ENCODE results near the gene ADAP1.

ADAP1 gene

DNA sequence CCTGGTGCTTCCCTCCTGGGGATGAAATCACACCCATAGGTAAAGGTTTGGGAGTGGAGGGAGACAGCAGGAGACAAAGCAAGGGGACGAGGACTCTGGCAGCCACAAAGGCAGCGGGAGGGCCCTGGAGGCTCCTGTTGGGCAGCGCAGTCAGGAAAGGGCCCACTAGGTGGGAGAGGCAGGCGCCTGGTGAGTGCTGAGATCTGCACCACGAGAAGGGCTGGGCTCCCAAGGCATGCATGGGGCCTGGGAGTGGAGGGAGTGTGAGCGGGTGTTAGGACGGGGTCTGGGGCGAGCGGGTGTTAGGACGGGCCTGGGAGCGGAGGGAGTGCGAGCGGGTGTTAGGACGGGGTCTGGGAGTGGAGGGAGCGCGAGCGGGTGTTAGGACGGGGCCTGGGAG, 65.1 kb downstream of the ADAP1 start:
- no peak for DNase-seq

DNA sequence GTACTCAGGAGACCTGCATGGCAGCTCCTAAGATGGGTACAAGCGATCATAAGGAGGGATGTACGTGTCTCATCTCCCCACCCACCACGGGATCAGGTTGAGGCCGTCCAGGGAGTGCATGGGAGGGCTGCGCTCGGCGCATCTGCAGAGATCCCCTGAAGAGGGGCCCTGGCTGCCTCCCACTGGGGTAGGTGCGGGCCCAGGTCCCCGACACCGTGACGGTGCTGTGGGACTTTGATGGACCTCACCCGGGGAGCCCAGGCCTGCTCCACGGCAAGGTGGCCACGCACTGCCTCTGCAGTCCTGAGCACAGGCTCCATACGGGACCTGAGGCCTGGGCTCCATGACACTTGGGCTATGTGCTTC, 65.5 kb downstream of the ADAP1 start:
- DNase-seq, result no peak

DNA sequence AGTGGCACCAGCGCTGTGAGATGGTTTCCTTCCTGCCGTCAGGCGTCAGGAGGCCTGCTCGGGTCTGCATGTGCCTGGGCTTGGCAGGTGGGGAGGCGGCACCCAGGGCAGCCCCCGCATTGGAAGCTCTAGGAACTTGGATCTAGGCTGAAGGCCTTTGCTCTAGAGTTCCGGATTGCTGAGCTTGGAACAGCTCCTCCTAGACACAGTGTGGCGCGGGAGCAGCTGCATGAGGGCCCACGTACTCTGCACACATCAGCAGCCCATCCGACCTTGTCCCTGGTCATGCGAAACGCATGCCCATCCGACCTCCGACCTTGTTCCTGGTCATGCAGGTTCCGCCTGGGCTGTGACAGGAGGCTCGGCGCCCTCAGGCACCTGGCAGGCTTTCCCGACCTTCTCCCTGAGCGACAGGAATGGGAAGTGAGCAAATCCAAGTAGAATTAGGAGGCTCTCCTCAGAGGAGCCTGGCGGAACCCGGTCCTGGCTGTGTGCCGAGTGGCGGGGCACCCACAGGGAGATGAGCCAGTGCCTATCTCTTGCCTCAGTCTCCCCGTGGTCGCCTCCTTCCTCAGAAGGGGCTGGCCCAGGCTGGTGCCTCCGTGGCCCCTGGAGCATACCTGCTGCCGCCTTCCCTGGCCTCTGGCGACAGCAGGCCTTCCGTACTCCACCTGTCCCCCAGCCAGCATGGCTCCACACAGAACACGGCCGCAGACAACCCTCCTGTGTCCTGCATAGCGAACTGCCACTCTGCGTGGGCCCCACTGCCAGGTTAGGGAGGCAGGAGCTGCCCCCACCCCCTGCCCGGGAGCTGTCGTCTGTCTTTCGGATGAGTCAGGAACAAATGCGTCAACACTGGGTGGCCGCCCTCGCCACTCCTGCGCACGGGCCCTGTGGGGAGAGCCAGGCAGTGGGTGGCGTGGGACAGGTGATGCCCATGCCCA, 66.1 kb downstream of the ADAP1 start:
- no peak for DNase-seq

DNA sequence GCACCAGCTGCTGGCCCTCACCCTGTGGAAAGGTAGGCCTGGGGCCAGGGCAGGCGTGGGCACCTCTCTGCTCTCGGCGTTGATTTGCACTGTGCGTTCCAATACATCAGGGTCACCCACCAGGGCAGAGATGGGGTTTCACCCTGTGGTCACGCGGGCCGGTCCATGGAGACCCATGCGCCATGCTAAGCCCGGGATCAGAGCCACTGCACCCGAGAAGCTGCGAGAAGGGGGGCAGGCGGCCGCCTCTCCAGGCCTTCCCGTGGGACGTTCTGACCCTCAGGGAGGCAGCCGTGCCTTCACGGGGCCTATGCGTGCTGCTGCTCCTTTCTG, 67.0 kb downstream of the ADAP1 start:
- no peak for DNase-seq

DNA sequence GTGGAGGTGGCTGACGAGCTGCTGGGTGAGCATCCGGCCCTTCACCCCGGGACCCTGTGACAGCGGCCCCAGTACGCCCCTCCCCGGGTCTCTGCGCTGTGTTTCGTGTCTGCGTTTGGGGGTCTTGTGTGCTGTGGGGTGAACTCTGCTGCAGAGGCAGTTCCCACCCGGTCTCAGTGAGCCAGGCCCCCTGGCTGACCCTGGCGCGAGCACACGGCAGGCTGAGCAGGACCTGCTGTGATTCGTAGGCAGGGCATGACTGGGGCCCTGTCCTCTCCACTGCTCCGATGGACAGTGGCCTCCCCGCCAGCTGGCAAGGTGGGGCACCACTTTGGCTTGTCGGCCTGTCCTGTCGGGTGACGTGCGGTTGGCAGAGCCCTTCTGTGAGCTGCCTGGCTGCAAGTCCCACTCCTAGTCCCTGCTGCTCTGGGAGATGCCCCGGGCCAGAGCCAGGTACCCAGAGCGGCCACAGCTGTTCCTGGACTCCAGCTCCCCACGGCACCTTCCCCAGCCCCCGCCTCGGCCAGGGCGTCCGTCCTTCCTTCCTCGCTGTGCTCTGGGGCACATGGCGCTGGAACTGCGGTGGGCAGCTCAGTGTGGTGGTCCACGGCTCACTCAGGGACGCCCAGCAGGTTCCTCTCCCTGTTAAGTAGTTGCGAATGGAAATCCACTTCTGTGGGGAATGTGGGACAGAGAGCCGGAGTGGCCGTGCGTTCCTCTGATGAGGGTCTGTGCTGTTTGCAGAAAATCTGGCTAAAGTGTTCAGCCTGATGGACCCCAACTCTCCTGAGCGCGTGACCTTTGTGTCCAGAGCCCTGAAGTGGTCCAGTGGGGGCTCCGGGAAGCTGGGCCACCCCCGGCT, 67.6 kb downstream of the ADAP1 start:
- DNase-seq, result no peak

DNA sequence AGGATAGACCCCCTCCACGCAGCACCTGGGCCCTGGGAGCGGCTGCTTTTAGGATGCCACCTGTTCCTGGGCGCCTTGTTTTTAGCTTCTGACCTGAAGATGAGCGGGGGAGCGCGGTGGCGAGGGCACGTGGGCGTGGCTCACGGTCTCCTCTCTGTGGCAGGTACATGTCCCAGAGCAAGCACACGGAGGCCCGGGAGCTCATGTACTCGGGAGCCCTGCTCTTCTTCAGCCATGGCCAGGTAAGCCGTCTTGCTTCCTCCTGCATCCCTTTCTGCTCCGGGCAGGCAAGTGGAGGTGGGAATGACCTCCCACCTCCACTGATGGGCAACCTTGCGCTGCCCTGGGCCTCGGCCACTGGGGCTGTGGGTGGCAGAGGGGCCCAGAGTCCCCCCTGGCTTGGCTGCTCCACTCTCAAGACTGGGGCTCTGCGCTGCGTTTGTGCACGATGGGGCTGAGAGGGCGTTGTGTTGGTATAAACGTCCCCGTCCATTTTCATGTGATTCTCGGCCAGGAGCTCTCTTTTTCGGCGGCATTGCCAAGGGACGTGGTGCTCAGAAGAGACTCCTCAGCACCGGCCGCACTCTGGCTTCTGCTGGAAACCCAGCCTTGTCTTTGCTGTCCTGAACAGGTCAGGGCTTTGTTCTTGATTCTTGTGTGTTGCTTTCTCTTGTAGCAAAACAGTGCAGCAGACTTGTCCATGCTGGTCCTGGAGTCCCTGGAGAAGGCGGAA, 68.4 kb downstream of the ADAP1 start:
- no peak for DNase-seq

DNA sequence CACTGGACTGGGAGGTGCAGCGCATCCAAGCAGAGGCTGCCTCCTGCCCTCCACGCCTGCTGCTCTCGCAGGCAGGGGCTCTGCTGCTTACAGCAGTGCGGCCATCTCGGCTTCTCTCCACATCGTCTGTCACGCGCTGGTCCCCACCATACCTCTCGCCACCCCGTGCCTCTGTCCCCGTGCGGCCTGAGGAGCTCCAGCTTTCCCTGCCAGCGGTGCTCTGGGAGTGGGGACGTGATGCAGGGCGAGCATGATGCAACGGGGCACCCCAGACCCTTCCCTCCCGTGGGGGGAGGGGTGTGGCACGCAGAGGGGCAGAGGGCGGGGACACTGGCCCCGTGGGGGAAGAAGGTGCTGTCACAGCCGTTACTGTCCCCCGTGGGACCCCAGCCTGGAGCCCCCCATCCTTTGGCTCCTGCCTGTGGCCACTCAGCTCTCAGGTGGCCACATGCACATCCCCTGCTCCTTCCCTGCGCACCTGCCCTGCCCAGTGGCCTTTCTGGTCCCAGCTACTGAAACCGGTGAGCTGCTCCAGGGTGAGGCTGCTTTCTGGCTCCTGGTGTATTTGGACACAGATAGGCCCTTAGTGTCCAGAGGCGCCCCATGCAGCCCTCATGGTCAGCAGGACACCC, 69.1 kb downstream of the ADAP1 start:
- no peak for DNase-seq

DNA sequence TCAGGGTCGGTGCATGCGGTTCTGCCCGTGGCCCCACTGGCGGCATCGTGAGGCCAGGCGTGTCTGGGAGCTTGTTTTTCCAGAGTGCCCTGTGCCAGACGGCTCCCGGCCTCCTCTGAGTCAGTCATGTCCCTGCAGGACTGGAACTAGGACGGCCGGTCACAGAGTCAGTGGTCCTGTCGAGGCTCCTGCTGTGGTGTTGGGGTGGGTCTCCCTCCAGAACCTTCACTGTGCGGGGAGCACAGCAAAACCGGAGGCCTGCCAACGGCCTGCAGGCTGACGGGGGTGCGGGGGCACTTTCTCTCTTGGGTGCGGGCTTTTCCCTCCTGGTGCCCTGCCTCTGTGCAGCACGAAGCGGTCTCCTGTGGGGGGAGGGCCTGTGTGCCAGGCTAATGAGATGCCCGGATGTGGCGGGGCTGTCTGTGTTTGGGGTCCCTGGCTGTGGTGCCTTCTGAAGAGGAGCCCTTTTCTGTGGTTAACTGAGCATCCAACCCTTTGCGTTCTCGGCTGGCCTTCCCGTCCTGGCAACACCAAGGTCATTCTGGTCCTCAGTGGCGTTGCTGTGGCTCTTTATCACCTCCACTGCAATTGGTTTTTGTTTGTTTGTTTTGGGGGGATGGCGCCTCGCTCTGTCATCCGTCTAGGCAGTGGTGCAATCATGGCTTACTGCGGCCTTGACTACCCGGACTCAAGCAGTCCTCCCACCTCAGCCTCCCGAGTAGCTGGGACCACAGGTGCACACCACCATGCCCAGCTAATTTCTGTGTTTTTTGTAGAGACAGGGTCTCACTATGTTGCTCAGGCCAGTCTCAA, 70.1 kb downstream of the ADAP1 start:
- DNase-seq, result no peak

DNA sequence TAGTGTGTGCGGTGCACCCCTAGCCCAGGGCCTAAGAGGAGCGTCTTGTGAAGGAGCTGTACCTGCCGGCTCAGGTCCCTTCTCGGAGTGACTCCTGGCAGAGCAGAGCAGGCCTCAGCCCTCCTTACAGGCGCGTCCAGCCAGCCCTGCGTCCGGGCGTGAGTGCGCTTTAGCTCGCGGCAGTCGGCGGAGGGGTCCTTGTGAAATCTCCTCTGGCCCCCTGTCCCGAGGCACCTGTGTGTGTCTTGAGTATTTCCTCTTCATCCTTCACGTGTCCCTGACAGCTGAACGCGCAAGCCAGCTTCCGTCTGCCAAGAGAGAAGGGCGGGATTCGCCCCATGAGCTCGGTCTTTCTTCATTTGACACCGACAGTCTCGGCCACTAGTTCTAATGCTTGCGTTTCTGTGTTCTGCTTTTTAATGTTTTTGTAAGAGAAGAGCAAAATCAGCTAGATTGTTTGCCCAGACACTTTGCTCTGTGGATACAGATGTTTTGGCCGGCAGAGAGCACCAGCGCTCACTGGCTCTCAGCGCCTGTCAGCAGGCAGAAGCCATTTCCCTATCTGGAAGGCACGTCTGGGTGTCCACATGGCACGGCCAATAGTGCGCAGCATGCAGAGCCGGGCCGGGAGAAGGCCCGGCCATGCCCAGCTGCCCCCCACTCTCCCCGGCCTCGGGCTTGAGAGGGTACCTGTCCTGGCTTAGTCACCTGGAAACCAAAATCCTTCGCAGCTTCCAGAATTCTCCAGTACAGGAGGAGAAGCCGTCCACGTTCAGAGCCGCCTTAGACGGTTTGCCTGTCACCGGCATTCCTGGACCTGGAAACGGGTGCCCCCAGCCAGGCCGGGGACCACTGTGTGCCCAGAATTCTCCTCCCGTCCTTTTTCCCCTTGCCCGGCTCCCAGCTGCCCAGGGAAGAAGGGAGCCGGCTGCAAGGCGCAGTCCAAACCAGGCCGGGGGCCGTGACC, 71.1 kb downstream of the ADAP1 start:
- DNase-seq, result no peak

DNA sequence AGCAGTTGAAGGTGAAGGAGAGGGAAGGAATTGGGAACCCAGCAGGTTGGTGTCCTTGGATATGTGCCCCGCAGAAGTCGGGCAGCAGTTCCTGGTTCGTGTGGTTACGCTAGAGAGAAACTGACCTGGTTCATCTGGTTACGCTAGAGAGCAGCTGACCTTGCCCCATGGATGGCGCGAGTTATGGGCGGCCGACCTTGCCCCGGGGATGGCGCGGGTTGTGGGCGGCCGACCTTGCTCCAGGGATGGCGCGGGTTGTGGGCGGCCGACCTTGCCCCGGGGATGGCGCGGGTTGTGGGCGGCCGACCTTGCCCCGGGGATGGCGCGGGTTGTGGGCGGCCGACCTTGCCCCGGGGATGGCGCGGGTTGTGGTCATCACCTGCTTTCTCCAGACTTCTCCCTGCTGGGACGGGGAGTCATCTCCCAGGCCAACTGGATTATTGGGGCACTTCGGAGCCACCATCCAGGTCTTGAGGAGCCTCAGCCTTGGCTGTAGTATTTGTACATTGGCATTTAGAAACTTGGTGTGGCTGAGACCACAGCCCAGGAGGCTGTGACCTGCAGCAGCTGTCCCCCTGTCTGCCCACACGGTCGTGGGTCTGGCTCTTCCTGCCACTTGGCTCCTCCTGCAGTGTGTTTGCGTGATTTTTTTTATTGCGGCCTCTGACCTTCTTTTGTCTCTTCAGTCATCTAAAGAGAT, 72.0 kb downstream of the ADAP1 start:
- no peak for DNase-seq

DNA sequence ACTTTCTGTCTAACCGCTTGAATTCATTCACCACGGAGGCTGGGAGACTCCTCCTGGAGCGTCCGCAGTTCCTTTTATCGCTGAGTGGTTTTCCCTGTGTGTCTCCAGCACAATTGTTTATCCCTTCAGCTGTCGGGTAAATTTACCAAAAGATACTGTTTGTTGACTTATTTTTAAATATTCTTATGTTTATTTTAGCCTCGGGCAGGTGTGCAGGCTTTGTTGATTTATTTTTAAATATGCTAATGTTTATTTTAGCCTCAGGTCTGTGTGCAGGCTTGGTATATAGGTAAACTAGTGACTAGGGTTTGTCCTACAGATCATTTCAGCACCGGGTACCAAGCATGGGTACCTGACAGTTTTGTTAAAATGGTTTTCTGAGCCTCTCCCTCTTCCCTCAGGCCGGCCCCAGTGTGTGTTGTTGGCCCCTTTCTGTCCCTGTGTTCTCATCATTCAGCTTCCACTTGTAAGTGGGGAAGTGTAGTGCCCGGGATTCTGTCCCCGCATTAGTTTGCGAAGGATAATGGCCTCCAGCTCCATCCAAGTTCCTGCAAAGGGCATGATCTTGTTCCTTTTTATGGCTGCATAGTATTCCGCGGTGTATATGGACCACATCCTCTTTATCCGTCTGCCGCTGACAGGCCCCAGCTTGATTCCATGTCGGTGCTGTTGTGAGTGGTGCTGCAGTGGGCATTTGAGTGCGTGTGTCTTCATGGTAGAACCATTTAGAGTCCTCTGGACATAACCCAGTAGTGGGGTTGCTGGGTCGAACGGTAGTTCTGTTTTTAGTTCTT, 72.8 kb downstream of the ADAP1 start:
- DNase-seq, result no peak

DNA sequence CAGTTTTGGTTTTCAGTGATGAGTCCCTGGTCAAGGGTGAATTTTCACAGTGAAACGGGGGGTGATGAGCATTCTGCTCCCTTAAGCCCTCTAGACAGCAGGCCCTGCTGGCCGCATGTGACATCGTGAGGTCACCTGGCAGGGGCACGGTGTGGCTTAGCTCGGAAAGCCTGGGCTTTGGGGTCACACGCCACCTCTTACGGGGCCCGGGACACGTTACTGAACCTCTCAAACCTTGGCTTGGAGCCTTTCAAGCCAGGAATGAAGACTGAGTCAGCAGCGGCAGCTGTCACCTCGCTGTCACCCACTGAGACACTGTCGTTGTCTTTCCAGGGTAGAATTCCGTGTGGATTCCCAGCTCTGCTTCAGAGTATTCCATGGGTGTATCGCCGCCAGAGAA, 74.0 kb downstream of the ADAP1 start:
- DNase-seq, result no peak

DNA sequence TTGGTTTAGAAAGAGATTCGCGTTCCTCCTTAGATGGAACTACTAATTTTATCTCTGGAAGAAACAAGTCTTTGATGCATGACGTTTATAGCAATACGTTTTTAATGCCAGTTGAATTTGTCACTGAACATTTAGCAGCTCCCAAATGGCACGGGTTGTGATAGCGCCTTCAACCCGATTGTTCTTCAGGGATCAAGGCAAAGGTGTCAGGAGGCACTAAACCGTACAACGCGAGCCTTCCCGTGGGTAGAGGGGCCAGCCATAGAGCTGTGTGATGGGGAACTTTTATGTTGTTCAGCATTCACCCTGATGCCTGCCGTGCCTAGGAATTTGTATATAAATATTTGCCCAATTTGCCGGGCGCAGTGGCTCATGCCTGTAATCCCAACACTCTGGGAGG, 74.8 kb downstream of the ADAP1 start:
- DNase-seq, result no peak

DNA sequence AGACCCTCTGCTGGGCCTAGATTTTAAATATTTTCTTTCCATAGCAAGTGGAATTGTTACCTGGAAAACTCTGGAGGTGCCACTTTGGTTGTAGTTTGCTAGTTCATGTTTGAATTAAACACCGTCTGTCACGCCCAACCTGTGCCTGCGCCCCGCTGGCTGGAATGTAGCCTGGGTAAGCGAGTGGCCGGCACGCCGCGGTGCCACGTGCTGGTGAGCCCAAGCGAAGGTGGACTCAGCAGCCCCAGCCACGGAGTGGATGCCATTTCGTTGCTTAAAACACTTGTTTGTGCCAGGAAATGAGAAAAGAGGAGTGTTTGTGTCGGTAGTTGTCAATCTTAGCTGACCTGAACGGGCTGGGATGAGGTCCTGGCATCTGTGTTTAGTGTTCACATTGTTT, 75.4 kb downstream of the ADAP1 start:
- DNase-seq, result no peak

DNA sequence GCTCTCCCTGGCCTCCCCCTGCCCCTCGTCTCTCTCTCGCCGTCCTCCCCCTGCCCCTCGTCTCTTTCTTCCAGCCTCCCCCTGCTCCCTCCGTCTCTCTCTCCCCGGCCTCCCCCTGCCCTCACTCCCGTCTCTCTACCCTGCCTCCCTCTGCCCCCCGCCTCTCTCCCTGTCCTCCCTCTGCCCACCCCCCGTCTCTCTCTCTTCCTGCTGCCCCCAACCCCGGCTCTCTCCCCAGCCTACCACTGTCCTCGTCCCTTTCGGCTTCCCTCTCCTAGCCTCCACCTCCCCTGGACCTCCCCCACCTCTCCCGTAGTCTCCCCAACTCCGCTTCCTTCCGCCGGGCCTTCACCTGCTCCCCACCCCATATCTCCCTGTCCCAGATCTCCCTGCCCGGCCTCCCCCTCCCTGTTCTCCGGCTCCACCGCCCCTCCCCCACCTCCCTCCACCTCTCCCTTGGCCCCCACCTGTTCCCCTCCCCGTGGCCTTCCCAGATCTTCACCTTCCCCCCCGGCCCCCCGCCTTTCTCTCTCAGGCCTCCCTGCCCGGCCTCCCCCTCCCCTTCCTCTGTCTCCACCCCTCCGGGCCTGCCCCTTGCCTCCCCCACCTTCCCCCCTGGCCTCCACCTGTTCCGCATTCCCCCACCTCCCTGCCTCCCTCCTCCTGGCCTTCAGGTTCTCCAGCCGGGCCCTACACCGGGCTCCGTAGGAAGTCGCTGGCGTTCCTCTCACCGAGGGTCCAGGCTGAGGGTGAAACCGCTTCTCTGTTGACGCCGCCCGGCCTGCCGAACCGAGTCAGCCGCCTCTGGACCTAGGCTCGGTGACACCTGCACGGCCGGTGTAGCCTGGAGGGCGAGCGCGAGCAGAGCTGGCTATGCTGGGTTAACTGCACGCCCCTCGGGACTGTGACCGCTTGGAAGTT, 76.9 kb downstream of the ADAP1 start:
- no peak for DNase-seq

DNA sequence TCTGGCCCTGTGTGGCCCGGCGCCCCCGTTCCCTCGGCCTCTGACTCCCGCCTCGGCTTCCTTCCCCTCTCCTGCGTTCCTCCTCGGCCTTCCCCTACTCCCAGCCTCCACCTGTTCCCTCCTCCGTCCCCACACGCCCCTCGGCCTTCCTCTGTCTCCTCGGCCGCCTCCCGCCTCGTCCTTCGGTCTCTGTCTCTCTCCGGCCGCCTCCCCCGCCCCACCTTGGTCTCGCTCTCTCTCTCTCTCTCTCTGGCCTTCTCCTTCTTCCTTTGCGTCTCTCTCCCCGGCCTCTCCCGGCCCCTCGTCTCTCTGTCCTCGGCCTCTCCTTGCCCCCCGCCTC, 77.5 kb downstream of the ADAP1 start:
- DNase-seq, result no peak

DNA sequence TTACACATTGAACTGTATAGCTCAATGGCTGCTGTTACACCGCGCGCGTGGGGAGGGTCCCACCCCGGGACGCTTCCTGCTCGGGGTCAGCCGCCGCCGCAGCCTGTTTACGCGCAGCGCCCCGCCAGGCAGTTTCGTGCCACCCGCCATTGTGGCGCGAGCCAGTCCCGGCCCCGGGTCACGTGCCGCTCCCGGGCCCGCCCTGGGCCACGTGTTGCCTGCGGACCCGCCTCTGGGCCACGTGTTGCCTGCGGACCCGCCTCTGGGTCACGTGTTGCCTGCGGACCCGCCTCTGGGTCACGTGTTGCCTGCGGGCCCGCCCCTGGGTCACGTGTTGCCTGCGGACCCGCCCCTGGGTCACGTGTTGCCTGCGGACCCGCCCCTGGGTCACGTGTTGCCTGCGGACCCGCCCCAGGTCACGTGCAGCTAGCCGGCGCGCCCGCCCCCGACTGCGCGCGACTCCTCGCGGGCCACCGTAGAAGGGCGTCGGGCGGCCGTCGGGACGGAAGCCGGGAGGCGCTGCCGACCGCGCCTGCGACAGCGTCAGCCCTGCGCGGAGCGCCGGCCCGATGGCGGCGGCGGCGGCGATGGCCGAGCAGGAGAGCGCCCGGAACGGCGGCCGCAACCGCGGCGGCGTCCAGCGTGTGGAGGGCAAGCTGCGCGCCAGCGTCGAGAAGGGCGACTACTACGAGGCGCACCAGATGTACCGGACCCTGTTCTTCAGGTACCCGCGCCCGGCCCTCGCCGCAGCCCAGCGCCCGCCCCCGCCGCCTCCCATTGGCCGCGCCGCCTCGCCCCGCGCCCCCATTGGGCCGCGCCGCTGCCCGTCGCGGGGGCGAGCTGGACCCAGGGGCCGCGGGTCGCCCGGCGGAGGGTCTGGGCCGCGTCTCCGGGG, 78.2 kb downstream of the ADAP1 start, which contains the start of gene GET4:
Gene GET4 (plus strand): TSS at position 478 of the 895 bp plus-strand sequence. CDS start 92 bp downstream, at position 570.
- peak; percentile 17 for DNase-seq

All from NCI-H187 treated with DMSO at 0.1 percent for 48 hours (cell line).